Esophagus (tissue), 2 donors: ENCODE results near the gene IMPA2. TPM values are rescaled to one million over a fixed set of nuclear protein-coding genes. Genes with fewer than 3 reads are reported as not detected.

Source experiments
- H3K27ac ChIP-seq, 2 donors: one replicate each; pipeline ENCODE4 v1.5.1; 2013; ENCODE audit warnings: low read depth in 2 of 2, mild to moderate bottlenecking in 2 of 2, inconsistent platforms in 1 of 2, low read length in 1 of 2, moderate library complexity in 1 of 2
- H3K27me3 ChIP-seq, 2 donors: one replicate each; pipeline ENCODE4 v1.6.1; 2013; ENCODE audit warnings: low read length in 2 of 2, control low read depth in 1 of 2, mild to moderate bottlenecking in 1 of 2; ENCODE audit not compliant: insufficient read depth in 2 of 2, control insufficient read depth in 1 of 2
- H3K36me3 ChIP-seq, 2 donors: one replicate each; pipeline ENCODE4 v1.6.1; 2013; ENCODE audit warnings: low read length in 1 of 2; ENCODE audit not compliant: control insufficient read depth in 2 of 2, insufficient read depth in 2 of 2
- H3K4me1 ChIP-seq, 2 donors: one replicate each; pipeline ENCODE4 v1.6.1; 2013; ENCODE audit warnings: low read length in 1 of 2; ENCODE audit not compliant: control insufficient read depth in 2 of 2, insufficient read depth in 2 of 2
- H3K4me3 ChIP-seq, 2 donors: one replicate each; pipeline ENCODE4 v1.5.1; 2013; ENCODE audit warnings: low read length in 2 of 2, mild to moderate bottlenecking in 2 of 2, low read depth in 1 of 2, moderate library complexity in 1 of 2
- H3K9me3 ChIP-seq, 2 donors: one replicate each; pipeline ENCODE4 v1.6.1; 2013; ENCODE audit warnings: mild to moderate bottlenecking in 2 of 2, low read depth in 1 of 2, low read length in 1 of 2, moderate library complexity in 1 of 2; ENCODE audit not compliant: control insufficient read depth in 2 of 2, insufficient read depth in 1 of 2
- WGBS, 2 donors: extraction: QIAGEN DNeasy Blood & Tissue Kit; methylation state at CpG; one replicate each; pipeline ENCODE4 v1.1.7; 2013; 5-methylcytosine and 5-hydroxymethylcytosine counted together
- polyA plus RNA-seq, 2 donors: library from polyadenylated mRNA; stranded (reverse); fragments of 200-250 nt; gene quantifications; one replicate each; pipeline ENCODE4 v1.2.3, GENCODE V29; 2013
- donor health status: healthy with polysubstance abuse.
- donor health status: Bipolar disorder and iron deficiency.

IMPA2 gene
- polyA plus RNA-seq, 2 donors: 79.1 to 142 TPM

DNA sequence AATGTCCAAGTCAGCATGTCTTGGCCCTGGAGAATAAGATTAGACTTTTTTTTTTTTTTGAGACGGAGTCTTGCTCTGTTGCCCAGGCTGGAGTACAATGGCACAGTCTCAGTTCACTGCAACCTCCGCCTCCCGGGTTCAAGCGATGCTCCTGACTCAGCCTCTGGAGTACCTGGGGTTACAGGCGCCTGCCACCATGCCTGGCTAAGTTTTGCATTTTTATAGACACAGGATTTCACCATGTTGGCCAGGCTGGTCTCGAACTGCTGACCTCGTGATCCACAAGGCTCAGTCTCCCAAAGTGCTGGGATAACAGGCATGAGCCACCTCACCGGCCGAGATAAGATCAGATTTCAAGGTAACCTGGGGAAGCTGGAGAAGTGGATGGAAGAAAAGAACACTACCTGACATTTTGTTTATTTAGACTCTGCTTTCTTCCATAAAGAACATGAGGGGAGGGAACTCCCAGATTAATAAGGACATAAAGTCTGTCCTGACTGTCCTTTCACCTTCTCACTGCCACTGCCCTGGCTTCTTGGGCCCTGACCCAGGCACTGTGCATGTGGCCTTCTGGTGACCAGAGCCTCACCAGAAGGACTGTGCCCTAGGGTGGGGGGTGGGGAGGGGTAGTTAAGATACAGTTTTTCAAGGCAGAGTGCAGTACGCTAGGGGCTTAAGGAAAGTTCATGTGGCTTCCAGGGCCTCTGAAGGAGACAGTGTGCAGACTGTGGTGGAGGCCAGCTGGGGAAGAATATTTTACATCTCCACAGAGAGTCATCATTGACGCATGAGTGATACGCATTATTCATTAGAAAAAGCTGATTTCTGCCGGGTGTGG, 4.8 kb upstream of the IMPA2 start:
- H3K36me3 ChIP-seq: no peaks in the 10 kb centered on the region
- WGBS, 2 donors: 84 to 86% methylated on average over 13 of the region's 13 CpGs
- no peak overlapping the region for H3K4me3 ChIP-seq
- H3K9me3 ChIP-seq: no peaks in the 10 kb centered on the region
- no peaks in the 10 kb centered on the region for H3K4me1 ChIP-seq
- peak overlapping the region in 1 of 2 donors; percentile 24 for H3K27ac ChIP-seq
- H3K27me3 ChIP-seq: no peaks in the 10 kb centered on the region

DNA sequence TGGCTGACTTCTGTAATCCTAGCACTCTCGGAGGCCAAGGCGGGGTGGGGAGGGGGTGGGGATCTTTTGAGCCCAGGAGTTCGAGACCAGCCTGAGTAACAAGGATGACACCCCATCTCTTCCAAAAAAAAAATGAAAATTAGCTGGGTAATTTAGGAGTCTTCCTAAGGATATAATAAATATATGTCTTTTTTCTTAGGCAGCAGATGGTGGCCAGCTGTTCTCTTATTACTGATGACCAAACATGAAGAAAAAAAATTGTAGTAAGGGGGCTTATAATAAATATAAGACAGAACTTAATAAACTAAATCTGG, 4.2 kb upstream of the IMPA2 start:
- WGBS, 2 donors: 46 to 65% methylated on average over 3 of the region's 3 CpGs
- H3K27me3 ChIP-seq: no peaks in the 10 kb centered on the region
- no peaks in the 10 kb centered on the region for H3K4me1 ChIP-seq
- H3K27ac ChIP-seq: no peak overlapping the region
- no peaks in the 10 kb centered on the region for H3K9me3 ChIP-seq
- no peak overlapping the region for H3K4me3 ChIP-seq
- H3K36me3 ChIP-seq: no peaks in the 10 kb centered on the region

DNA sequence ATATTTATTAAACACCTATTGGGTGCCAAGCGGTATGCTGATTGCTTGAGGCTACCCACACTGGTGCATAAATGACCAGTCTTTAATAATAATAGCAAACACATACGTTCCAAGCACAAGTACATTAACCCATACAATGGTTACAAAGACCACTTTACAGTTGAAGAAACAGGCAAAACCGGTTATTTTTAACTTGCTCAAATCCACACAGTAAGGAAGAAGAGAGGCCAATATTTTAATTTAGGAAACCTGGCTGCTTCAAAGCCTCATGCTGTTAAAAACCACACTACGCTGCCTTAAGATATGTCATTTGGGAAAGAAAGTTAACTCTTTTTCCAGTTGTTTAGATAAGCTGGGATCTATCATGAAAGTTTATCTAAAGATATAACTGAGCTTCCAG, 2.4 kb upstream of the IMPA2 start:
- Histone ChIP-seq H3K36me3 (peaks cover 0 to under 1% of the 10 kb centered on the region in 2 donors), H3K4me1 (peaks cover 0 to 5% of the 10 kb centered on the region in 2 donors), H3K4me3 (no peak overlapping the region), H3K9me3 (no peaks in the 10 kb centered on the region), H3K27me3 (no peaks in the 10 kb centered on the region), H3K27ac (no peak overlapping the region)
- 66 to 71% methylated on average over 4 of the region's 4 CpGs for WGBS, 2 donors

DNA sequence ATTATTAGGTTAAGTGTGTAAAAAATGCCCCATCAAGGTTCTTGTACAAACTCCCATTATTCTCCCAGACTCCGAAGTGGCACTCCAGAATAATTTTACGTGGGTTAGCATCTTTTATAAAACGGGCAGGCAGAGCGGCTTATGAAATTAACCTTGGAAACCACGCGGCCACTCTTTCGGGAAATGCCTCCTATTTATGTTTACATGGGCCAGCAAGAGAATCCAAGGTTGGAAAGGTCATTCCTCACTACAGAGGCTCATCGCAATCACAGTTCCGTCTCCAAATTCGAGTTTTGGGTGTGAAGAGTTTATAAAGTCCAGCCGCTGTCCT, 1.2 kb upstream of the IMPA2 start:
- Histone ChIP-seq H3K9me3 (no peaks in the 10 kb centered on the region), H3K4me3 (peak overlapping the region; percentile 65 to 76), H3K27ac (peak overlapping the region; percentile 95 to 97), H3K36me3 (peaks cover 0 to 2% of the 10 kb centered on the region in 2 donors), H3K27me3 (no peaks in the 10 kb centered on the region), H3K4me1 (peaks cover 0 to 8% of the 10 kb centered on the region in 2 donors)
- WGBS, 2 donors: 6% methylated on average over 11 of the region's 11 CpGs

DNA sequence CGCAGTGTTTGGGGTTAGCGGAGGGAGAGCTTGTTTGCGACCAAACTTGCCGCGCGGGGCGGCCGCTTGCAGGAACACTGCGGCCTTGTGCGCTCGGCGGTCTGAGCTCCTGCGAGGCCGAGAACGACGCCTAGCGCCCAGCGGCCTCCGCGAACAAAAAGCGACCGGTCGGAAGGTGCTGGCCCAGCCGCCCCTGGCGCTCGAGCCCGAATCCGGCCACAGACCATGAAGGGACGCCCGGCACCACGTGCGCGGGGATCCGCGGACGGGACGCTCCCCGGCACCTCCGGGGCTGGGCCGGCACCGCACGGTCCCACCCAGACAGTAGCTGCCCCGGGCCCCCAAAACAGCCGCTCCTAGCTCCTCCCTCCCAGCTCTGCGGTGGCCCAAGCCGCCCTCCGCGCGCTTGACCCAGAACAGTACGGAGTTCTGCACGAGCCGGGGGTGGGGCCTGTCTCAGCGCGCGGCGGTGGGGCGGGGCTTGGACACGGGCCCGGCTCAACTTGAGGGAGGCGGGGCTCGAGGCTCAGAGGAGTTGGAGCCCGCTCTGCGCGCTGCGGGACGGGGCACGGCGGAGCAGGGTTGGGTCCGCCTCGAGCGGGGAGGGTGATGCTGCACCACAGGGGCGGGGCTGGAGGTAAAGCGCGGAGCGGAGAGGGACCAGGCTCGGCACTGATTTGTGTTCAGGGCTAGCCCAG, 664 bp upstream of the IMPA2 start:
- 0% methylated on average over 71 to 76 of the region's 76 CpGs for WGBS, 2 donors

DNA sequence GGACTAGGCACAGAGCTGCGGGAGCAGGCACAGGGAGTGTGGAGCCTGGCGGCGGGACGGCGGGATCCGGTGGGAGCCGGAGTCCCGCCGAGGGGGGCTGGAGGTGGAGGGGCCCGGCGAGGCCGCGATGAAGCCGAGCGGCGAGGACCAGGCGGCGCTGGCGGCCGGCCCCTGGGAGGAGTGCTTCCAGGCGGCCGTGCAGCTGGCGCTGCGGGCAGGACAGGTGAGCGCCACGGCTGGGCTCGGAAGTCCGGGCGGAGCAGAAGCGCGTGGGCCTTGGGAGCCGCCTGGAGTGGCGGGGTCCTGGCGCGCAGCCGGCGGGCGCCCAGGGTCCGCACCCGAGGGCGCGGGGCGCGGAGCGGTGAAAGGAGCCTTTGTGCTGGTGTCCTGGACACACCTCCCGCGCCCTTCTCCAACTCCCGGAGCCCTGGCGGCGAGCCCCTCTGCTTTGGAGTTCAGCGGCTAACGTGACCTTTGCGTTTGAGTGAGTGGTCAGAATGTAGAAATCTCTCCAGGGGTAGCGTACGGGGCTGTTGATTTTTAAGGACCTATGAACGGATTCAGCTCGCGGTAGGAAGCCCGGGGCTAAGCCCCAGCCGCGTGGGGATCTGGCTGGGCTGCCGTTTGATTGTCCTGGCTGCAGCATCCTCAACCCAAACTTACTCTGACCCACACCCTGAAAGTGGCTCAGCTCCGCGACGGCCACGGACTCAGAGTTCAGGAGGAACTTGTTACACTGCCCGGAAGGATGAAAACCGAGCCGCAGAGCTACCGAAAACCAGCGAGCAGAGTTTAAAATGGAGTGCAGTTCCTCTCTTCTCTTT, 448 bp downstream of the IMPA2 start:
- Histone ChIP-seq H3K27ac (peak overlapping the region; percentile 95 to 98), H3K9me3 (no peaks in the 10 kb centered on the region), H3K4me3 (peak overlapping the region; percentile 76 to 92), H3K27me3 (no peaks in the 10 kb centered on the region), H3K36me3 (peaks cover 0 to 2% of the 10 kb centered on the region in 2 donors), H3K4me1 (peaks cover 0 to 8% of the 10 kb centered on the region in 2 donors)
- WGBS, 2 donors: 0 to 1% methylated on average over 55 to 71 of the region's 71 CpGs

More for the DNA sequence above, 664 bp upstream of the IMPA2 start:
- H3K4me1 ChIP-seq: peaks cover 0 to 8% of the 10 kb centered on the region in 2 donors
- H3K36me3 ChIP-seq: peaks cover 0 to 2% of the 10 kb centered on the region in 2 donors
- no peaks in the 10 kb centered on the region for H3K9me3 ChIP-seq
- peak overlapping the region; percentile 95 to 97 for H3K27ac ChIP-seq
- no peaks in the 10 kb centered on the region for H3K27me3 ChIP-seq
- peak overlapping the region; percentile 65 to 76 for H3K4me3 ChIP-seq

DNA sequence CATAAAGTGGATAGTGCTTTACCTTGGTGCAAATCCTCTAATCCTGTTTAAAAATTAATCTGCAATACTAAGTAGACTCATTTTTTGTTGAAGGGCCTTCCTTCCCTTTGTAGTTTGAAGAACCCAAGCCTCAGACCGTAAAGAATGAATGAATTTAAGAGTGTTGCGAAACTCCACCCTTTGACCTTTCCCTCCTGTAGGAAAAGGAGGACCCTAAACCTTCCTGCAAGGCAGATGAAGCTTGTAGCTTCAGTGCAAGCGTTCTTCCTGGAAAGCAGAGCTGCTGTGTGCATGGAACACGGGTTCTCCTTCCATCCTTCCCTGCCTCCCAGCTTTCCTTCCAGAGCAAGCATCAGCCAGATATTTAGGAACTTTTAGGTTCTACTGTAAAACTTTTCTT, 1.7 kb downstream of the IMPA2 start:
- Histone ChIP-seq H3K36me3 (peaks cover 0 to 2% of the 10 kb centered on the region in 2 donors), H3K27me3 (no peaks in the 10 kb centered on the region), H3K4me1 (peaks cover 0 to 8% of the 10 kb centered on the region in 2 donors), H3K27ac (peak overlapping the region; percentile 6 to 49), H3K9me3 (no peaks in the 10 kb centered on the region), H3K4me3 (peak overlapping the region; percentile 15 to 76)
- WGBS, 2 donors: 42% methylated on average over 4 of the region's 4 CpGs

DNA sequence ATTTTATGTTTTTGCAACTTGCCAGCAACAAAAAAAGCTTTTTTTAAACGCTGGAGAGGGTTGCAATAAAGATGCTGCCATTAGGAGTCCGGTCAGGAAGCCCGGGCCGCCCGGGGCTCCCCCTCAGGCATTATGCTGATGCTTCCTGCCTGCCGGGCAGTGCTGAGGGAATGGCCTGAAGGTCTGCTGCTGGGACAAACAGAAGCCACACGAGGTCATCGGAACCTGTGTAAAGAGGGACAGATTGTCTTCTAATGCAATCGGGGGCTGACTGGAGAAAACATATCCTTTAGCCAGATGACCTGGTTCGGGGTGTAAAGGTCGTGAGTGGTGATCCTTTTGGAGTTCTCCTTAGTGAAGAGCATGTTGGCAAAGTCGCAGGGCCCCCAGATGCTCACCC, 2.3 kb downstream of the IMPA2 start:
- Histone ChIP-seq H3K4me3 (peak overlapping the region; percentile 24 to 76), H3K4me1 (peaks cover 0 to 11% of the 10 kb centered on the region in 2 donors), H3K9me3 (no peaks in the 10 kb centered on the region), H3K27ac (peak overlapping the region; percentile 64 to 73), H3K27me3 (no peaks in the 10 kb centered on the region), H3K36me3 (peaks cover 0 to 2% of the 10 kb centered on the region in 2 donors)
- 29 to 33% methylated on average over 12 of the region's 12 CpGs for WGBS, 2 donors

DNA sequence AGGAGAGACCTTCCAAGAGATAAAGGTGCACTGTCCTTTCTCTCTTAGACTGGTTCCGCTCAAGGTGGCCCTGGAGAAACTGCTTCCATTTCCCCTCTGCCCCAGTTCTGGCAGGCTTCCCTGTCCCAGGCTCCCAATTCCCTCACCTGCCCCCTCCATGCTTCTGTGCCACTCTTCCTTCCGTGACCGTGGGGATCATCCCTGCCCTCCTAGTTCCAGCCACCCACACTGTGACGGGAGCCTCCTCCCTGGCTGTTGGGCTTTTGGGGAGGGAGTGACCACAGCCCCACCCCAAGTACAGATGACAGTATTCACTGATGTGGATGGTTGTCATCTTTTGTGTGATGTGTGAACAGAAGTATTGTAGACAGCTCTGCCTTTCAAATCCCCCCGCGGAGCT, 2.8 kb downstream of the IMPA2 start:
- Histone ChIP-seq H3K27me3 (no peaks in the 10 kb centered on the region), H3K27ac (peak overlapping the region; percentile 64 to 73), H3K9me3 (no peaks in the 10 kb centered on the region), H3K36me3 (peaks cover 0 to 2% of the 10 kb centered on the region in 2 donors), H3K4me3 (peak overlapping the region; percentile 24 to 76), H3K4me1 (peaks cover 2 to 13% of the 10 kb centered on the region in 2 donors)
- 51 to 72% methylated on average over 6 of the region's 6 CpGs for WGBS, 2 donors
